G401 (cell line): ENCODE results near the gene CCNY. TPM values are rescaled to one million over a fixed set of nuclear protein-coding genes. Genes with fewer than 3 reads are reported as not detected.
"Not testable (repeated sequence)": the region's sequence is repeated elsewhere in the genome, so short reads cannot be mapped to it uniquely, and the experiment has no call there.

Experiments
- DNase-seq: peaks from one replicate; pipeline ENCODE4 v3.0.0-alpha.2; 2015; ENCODE audit warnings: low spot score
- in situ Hi-C: cut with HindIII; loops from 2 replicates; pipeline ENCODE4 v1.10.0; 2016; ENCODE audit warnings: low sequenced_read_pairs, mixed read lengths
- total RNA-seq: library from RNA; depleted of rRNA; stranded (reverse); fragments of >200 nt; shearing (Covaris generic); gene quantifications from 2 replicates; pipeline ENCODE4 v1.2.3, GENCODE V29; 2014

CCNY gene
- total RNA-seq, 1 experiment from 2014 or later = 62.9 TPM

GRCh38 chr10:35418580-35418979 is 82.3 kb downstream of the CCNY start:
- in situ Hi-C loops, DNase-seq: not testable (repeated sequence)

- DNase-seq = no peak
- in situ Hi-C loops = no loop called here
Observed at GRCh38 chr10:35420044-35420443, 83.7 kb downstream of the CCNY start.

DNA sequence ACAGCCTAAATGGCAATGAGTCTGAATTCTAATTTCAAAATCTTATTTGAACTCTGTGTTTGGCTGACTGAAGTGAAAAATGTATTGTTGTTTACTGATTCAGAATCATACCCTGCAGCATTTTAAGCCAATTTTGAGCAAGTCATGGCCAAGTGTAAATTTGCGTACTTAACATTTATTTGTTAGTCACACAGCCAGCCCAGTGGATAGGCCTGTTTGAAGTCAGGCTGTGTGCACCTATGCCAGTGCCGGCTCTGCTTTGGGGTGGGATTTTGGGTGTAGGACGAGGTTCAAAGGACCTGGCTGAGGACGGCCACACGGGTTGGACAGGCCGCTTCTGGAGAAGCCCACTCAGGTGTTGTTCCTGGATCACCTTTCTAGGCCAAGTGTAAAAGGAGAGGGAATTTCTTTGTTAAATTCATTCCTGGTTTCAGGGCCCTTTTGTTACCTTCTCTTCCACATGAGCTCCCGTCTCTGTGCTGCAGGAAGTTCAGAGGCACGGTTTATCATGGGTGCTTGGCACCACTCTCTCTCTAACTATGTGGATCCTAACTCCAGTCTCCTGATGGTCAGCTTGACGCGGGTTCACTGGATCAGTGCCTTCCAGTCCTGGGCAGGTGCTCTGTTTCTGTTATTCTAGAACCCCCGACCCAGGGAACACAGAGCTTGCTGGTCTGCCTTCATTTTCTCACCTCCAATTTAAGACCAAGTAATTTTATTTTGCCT is 84.7 kb downstream of the CCNY start:
- DNase-seq = no peak
- in situ Hi-C loops = no loop called here

GRCh38 chr10:35421553-35422178 is 85.4 kb downstream of the CCNY start:
- no peak for DNase-seq
- in situ Hi-C loops = no loop called here

DNA sequence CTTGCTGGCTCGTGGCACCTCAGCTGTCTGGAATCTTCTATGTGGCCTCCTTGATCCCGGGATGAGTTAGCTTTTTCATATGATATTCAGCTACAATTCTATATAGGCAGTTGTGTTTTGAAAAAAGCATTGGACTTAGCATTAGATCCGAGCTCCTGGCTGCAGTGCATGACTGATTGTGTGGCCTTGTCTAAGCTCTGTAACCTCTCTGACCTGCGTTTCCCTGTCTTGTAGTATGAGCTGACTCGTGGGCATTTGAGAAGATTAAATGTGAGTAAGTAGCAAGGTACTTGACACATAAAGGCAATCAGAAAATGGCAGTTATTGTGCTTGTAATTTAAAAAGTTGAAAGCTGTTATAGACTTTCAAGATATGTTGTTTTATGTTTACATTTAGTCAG is 85.9 kb downstream of the CCNY start:
- no peak for DNase-seq
- in situ Hi-C loops = no loop called here

DNA sequence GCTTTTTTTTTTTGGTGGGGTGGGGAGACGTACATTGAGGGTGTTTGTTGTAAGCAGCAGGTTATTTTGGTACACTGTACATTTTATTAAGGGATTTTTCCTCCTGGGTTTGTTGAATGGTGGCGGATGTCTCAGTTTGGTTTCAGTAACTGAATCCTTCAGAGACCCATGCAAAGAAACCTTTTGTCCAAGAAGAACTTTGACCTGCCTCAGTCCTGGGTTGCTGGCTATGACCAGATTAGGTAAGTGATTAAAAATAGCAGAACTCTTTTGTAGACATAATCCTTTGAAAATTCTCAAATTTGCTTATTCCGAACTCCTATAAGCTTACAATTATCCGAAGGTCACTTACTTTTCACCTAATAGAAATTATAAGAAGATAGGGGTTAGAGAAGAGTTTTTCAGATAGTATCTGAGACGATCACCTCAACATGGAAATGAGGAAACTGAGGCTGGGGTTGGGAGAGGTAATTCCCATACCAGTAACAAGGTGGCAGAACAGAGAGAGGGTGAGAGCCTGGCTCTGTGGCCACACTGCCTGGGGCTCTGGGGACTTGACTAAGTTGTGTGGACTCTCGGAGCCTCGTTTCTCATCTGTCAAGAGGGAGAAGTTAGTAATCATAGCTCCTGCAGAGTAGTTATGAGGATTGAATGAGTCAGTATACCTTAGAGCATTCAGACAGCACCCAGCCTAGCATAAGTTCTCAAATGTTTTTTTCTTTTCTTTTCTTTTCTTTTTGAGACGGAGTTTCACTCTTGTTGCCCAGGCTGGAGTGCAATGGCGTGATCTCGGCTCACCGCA is 87.4 kb downstream of the CCNY start:
- in situ Hi-C loops = no loop called here

GRCh38 chr10:35424680-35425285 is 88.5 kb downstream of the CCNY start:
- in situ Hi-C loops = no loop called here
- no peak for DNase-seq

More for the DNA sequence above, 87.4 kb downstream of the CCNY start:
- DNase-seq = no peak

DNA sequence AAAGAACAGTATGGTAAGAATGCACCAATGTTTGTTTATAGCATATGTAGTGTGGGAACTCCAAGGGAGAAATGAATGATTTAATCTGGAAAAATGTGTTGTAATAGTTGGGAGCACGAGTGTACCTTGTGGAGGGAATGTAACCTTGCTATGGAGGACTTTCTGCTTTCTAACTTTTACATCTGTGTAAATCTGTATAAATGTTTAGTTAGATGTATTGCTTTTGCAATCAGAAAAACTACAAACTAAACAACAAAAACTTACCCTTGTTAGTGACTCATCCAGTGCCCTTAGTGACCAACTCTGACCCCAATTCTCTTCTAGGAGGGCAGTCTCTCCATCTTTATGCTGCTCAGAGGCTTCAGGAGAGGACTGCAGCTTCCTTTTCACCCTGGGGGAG is 89.3 kb downstream of the CCNY start:
- in situ Hi-C loops = no loop called here
- DNase-seq = no peak

DNA sequence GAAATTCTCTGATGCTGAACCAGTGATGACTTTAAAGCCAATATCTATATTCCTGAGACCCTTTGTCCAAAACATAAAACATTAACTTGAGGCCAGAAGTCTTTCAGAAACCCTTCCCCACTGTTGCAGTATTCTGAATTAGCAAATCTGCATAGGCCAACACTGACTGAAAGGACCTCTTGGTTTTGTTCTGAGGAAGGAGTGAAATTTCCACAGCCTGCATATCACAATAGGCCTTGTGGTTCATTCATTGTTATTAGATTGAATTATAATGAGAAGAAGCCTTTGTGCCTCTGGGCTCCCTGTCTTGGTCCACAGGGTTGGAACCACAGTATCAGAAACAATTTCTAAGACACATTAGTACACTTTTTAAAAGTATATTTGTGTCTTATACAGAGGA is 90.3 kb downstream of the CCNY start:
- in situ Hi-C loops = no loop called here
- no peak for DNase-seq

- DNase-seq = no peak
- in situ Hi-C loops = no loop called here
Observed at GRCh38 chr10:35427543-35427942, 91.2 kb downstream of the CCNY start.

DNA sequence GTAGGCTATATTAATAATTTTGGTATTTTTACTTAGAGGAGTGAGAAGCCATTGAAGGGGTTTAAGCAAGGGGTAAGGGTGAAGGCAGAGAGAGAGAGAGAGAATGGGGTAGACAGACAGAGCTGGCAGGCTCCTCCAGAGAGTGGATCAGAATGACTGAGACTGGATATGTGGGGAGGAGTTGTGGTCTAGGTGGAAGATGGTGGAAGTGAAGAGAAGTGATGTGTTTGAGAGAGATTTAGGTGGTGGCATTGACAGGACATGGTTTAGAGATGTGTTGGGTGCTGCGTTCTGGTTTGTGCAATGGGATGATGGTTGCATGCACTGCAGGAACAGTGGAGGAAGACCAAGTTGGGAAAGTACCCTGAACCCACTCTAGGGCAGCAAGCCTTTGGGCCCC is 92.2 kb downstream of the CCNY start:
- no peak for DNase-seq

DNA sequence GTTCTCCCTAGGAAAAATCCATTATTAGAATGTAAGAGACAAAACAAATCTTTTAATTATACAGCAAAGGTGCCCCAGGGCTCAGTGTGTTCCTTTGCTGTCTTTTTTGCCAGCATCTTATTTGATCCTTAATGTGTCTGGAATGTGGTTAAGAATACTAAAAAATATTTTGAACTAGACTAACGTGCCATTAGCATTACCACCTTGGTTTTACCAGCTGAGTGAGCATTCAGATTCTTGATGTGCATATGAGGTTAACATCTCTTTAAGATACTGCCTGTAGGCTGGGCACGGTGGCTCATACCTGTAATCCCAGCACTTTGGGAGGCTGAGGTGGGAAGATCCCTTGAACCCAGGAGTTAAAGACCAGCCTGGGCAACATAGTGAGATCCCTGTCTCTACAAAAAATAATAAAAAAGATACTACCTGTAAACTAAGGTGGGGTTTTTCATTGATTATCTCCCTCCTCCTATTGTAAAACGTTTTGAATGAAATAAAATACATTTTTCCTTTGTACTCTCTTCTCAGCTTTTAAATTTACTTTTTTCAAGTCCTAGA is 96.6 kb downstream of the CCNY start:
- no peak for DNase-seq
- in situ Hi-C loops = no loop called here

More for the DNA sequence above, 92.2 kb downstream of the CCNY start:
- in situ Hi-C loops = no loop called here

GRCh38 chr10:35433851-35434426 is 97.6 kb downstream of the CCNY start:
- no peak for DNase-seq
- in situ Hi-C loops = no loop called here

GRCh38 chr10:35434533-35434932 is 98.2 kb downstream of the CCNY start:
- DNase-seq = no peak
- in situ Hi-C loops = no loop called here

GRCh38 chr10:35435824-35436223 is 99.5 kb downstream of the CCNY start:
- no peak for DNase-seq
- in situ Hi-C loops = no loop called here

DNA sequence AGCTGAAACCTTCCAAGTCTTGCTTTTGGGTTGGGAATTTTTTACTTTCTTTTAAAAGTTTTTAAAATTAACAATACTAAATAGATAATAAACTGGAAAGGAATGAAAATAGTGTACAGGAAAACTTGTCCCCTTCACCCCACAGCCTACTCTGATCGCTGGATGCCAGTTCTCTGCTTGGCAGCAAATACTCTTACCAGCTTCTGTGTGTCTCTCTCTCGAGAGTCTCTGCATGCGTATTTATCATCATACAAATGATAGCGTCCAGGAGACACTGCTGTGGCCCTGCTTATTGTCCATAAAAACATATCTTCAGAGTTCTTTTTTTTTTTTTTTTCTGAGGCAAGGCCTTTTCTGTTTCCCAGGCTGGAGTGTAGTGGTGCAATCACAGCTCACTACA is 101.5 kb downstream of the CCNY start:
- no peak for DNase-seq

DNA sequence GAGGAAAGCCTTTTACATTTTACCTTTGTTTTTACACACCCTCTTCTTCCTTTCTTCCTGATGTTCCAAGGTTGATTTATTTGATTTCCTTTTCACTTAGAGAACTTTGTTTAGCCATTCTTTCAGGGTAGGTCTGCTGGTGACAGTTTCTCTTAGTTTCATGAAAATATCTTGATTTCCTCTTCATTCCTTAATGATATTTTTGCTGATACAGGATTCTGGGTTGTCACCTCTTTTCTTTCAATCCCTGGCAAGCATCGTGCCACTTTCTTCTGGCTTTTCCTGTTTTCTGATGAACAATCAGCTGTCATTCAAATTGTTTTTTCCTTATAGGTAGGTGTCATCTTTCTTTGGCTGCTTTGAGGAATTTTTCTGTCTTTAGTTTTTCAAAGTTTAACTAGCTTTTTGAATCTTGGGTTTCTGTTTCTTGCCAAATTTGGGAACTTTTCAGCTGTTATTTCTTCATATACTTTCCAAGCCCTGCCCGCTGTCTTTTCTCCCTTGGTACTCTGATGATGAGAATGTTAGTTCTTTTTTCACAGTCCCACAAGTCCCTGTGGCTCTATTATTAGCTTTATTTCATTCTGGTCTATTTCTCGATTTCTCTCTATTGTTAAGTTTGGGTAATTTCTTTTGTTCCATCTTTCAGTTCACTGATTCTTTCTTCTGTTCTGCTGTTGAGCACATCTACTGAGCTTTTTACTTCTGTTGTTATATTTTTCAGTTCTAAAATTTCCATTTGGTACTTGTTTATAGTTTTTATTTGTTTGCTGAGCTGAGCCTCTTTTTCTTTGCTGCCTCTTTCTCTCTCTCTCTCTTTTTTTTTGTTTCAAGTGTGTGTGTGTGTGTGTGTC is 102.6 kb downstream of the CCNY start:
- no peak for DNase-seq
- in situ Hi-C loops = no loop called here

More for the DNA sequence above, 101.5 kb downstream of the CCNY start:
- in situ Hi-C loops = no loop called here

DNA sequence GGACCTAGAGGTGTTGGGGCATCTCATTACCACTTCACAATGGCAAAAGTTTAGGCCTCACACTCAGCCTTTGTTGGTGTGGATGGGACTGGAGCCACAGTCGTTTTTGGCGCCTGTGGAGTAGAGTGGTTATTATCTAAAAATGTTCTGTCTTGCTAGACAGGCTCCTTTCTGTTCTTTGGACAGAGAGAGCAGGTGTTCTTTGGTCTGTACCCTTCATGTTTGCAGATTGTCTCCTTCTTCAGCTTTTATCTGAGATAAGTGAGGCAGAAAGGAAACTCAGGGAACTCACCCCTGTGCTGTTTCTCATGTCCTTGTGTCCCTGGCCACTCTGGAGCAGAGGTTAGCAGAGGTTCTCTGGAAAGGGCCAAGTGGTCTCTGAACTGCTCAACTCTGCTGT is 103.7 kb downstream of the CCNY start:
- no peak for DNase-seq
- in situ Hi-C loops = no loop called here
